Trophoblast cell (in vitro differentiated cells and primary cell): ENCODE data around the gene DGKB.

Experiments used
- DNase-seq, 2 donors: peaks; one replicate each; pipeline ENCODE4 v3.0.0-alpha.2; 2016
- H2AFZ ChIP-seq: 2 replicates; pipeline ENCODE4 v1.6.1; 2013; ENCODE audit warnings: low read length, moderate library complexity, mild to moderate bottlenecking; ENCODE audit not compliant: insufficient read depth, poor library complexity
- H2AK5ac ChIP-seq: 2 replicates; pipeline ENCODE4 v1.6.1; 2013; ENCODE audit warnings: mild to moderate bottlenecking, low read length
- H2BK120ac ChIP-seq: 2 replicates; pipeline ENCODE4 v1.6.1; 2013; ENCODE audit warnings: low read length, mild to moderate bottlenecking, moderate library complexity; ENCODE audit not compliant: insufficient read depth, poor library complexity
- H2BK12ac ChIP-seq: 2 replicates; pipeline ENCODE4 v1.6.1; 2013; ENCODE audit warnings: mild to moderate bottlenecking, low read length, moderate library complexity
- H2BK5ac ChIP-seq: 2 replicates; pipeline ENCODE4 v1.6.1; 2013; ENCODE audit warnings: low read length, low read depth, moderate library complexity, mild to moderate bottlenecking; ENCODE audit not compliant: poor library complexity
- H3K14ac ChIP-seq: 2 replicates; pipeline ENCODE4 v1.6.1; 2013; ENCODE audit warnings: mild to moderate bottlenecking, low read length
- H3K18ac ChIP-seq: 2 replicates; pipeline ENCODE4 v1.6.1; 2013; ENCODE audit warnings: mild to moderate bottlenecking, low read length
- H3K23ac ChIP-seq: 2 replicates; pipeline ENCODE4 v1.6.1; 2013; ENCODE audit warnings: low read length
- H3K27ac ChIP-seq: 2 replicates; pipeline ENCODE4 v1.5.1; 2013; ENCODE audit warnings: low read depth, mild to moderate bottlenecking, inconsistent platforms, low read length, moderate library complexity
- H3K27me3 ChIP-seq: 2 replicates; pipeline ENCODE4 v1.6.1; 2013; ENCODE audit warnings: inconsistent platforms, mild to moderate bottlenecking, low read length, moderate library complexity; ENCODE audit not compliant: insufficient read depth
- H3K36me3 ChIP-seq, 2 experiments: 1 replicate in 1 of 2; 2 replicates in 1 of 2; pipeline ENCODE4 v1.6.1; 2013; ENCODE audit warnings: low read length in 2 of 2, mild to moderate bottlenecking in 2 of 2, moderate library complexity in 1 of 2; ENCODE audit not compliant: insufficient read depth in 2 of 2, control insufficient read depth in 1 of 2
- H3K4ac ChIP-seq: 2 replicates; pipeline ENCODE4 v1.6.1; 2013; ENCODE audit warnings: low read depth, mild to moderate bottlenecking, low read length, moderate library complexity
- H3K4me1 ChIP-seq, 2 experiments: 1 replicate in 1 of 2; 2 replicates in 1 of 2; pipeline ENCODE4 v1.6.1; 2013; ENCODE audit warnings: low read length in 2 of 2, mild to moderate bottlenecking in 2 of 2, moderate library complexity in 1 of 2; ENCODE audit not compliant: insufficient read depth in 2 of 2, control insufficient read depth in 1 of 2
- H3K4me2 ChIP-seq: 2 replicates; pipeline ENCODE4 v1.6.1; 2013; ENCODE audit warnings: inconsistent platforms, mild to moderate bottlenecking, low read length, moderate library complexity
- H3K4me3 ChIP-seq: 2 replicates; pipeline ENCODE4 v1.5.1; 2013; ENCODE audit warnings: mild to moderate bottlenecking, low read depth, low read length, inconsistent platforms
- H3K79me1 ChIP-seq: one replicate; pipeline ENCODE4 v1.6.1; 2013; ENCODE audit warnings: low read length
- H3K79me2 ChIP-seq: 2 replicates; pipeline ENCODE4 v1.6.1; 2013; ENCODE audit warnings: low read length, mild to moderate bottlenecking; ENCODE audit not compliant: control insufficient read depth, insufficient read depth, poor library complexity
- H3K9ac ChIP-seq: 2 replicates; pipeline ENCODE4 v1.6.1; 2013; ENCODE audit warnings: mild to moderate bottlenecking, low read length
- H3K9me3 ChIP-seq: 2 replicates; pipeline ENCODE4 v1.6.1; 2013; ENCODE audit warnings: low read depth, mild to moderate bottlenecking, control low read depth, inconsistent platforms, low read length; ENCODE audit not compliant: insufficient read depth
- H4K12ac ChIP-seq: 2 replicates; pipeline ENCODE4 v1.6.1; 2013; ENCODE audit warnings: low read depth, mild to moderate bottlenecking, low read length, moderate library complexity
- H4K8ac ChIP-seq: 2 replicates; pipeline ENCODE4 v1.6.1; 2013; ENCODE audit warnings: low read depth, mild to moderate bottlenecking, low read length, moderate library complexity
- H4K91ac ChIP-seq: one replicate; pipeline ENCODE4 v1.6.1; 2013; ENCODE audit warnings: low read depth, mild to moderate bottlenecking, low read length, moderate library complexity
- WGBS: extraction: QIAGEN DNeasy Blood & Tissue Kit; methylation state at CpG from one replicate; pipeline ENCODE4 v1.1.7; 2013; ENCODE audit warnings: missing lambda C conversion rate; ENCODE audit not compliant: insufficient read length, insufficient coverage; ENCODE audit errors: extremely low coverage; 5-methylcytosine and 5-hydroxymethylcytosine counted together

The DGKB gene

DNA sequence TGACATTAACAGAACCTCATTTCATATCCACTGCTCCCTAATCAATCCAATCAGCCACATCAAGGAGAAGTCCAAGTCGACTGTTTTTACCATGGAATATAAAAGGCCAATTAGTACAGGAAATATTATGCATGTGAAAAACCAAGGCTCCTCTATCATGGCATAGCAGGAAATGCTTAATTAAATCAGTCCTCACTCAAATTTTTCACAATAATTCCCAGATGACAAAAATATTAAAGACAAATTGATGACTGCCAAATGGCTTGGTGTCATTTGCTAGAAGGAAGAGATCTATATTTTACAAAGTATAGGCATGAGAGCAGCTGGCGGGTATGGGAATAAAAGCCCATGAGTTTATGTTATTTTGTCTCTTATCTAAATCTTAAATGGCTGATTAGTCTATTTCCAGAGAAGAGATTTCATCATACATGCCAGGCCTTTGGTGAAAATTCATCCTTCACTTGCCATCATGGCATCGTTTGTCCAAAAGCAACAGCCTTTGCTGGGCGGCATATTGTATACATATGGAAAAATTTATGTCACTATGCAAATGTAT lies 219.6 kb downstream of the DGKB start:
- no peak for DNase-seq

GRCh38 chr7:14676896-14677295 lies 225.7 kb downstream of the DGKB start:
- DNase-seq = no peak
- H2BK5ac ChIP-seq = no peak overlapping the region
- no peak overlapping the region for H2BK120ac ChIP-seq
- H3K18ac ChIP-seq = no peak overlapping the region
- H4K91ac ChIP-seq = no peak overlapping the region
- no peak overlapping the region for H4K8ac ChIP-seq
- no peak overlapping the region for H3K14ac ChIP-seq
- H4K12ac ChIP-seq = no peak overlapping the region
- no peak overlapping the region for H2AFZ ChIP-seq
- H3K79me2 ChIP-seq = no peaks in the 10 kb centered on the region
- no peaks in the 10 kb centered on the region for H3K9me3 ChIP-seq
- no peak overlapping the region for H3K9ac ChIP-seq
- H3K23ac ChIP-seq = no peak overlapping the region
- H3K79me1 ChIP-seq = no peaks in the 10 kb centered on the region
- H3K36me3 ChIP-seq = no peaks in the 10 kb centered on the region
- H3K4me2 ChIP-seq = no peak overlapping the region
- no peaks in the 10 kb centered on the region for H3K4me1 ChIP-seq
- no peak overlapping the region for H2BK12ac ChIP-seq
- no peak overlapping the region for H3K4me3 ChIP-seq
- H3K4ac ChIP-seq = no peak overlapping the region
- no peak overlapping the region for H3K27ac ChIP-seq
- H2AK5ac ChIP-seq = no peak overlapping the region
- H3K27me3 ChIP-seq = no peaks in the 10 kb centered on the region
- no CpG with 5 or more reads among the region's 1 CpG for WGBS

More for the DNA sequence above, 219.6 kb downstream of the DGKB start:
- no peak overlapping the region for H2BK120ac ChIP-seq
- no peak overlapping the region for H4K8ac ChIP-seq
- no peak overlapping the region for H3K18ac ChIP-seq
- H3K36me3 ChIP-seq = no peaks in the 10 kb centered on the region
- H3K23ac ChIP-seq = no peak overlapping the region
- no peak overlapping the region for H4K91ac ChIP-seq
- no peaks in the 10 kb centered on the region for H3K4me1 ChIP-seq
- H3K4me3 ChIP-seq = no peak overlapping the region
- H3K27ac ChIP-seq = no peak overlapping the region
- no peak overlapping the region for H3K9ac ChIP-seq
- H2AFZ ChIP-seq = no peak overlapping the region
- no peaks in the 10 kb centered on the region for H3K79me1 ChIP-seq
- no peak overlapping the region for H2AK5ac ChIP-seq
- H3K79me2 ChIP-seq = no peaks in the 10 kb centered on the region
- no peak overlapping the region for H2BK5ac ChIP-seq
- H3K9me3 ChIP-seq = no peaks in the 10 kb centered on the region
- no peak overlapping the region for H3K4me2 ChIP-seq
- no peak overlapping the region for H3K4ac ChIP-seq
- H4K12ac ChIP-seq = no peak overlapping the region
- H2BK12ac ChIP-seq = no peak overlapping the region
- no CpG with 5 or more reads among the region's 4 CpGs for WGBS
- no peak overlapping the region for H3K14ac ChIP-seq
- H3K27me3 ChIP-seq = no peaks in the 10 kb centered on the region

DNA sequence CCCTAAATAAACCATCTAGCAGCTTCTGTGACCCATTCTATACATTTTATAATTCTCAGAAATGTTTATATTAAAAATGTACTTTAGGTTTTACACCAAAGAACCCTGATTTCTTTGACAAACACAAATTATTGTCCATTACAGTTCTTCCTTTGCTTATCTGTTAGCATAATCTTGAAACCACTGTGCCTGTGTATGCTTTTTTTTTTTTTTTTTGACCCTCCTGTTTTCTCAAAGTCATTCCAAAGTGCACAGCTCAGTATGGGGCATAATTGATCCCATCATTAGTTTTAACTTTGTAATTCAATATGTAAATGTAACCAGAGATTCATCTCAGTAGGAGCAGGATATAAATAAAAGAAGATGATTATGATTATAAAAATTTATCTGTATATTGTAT lies 229.3 kb downstream of the DGKB start:
- Histone ChIP-seq H3K9ac (no peak overlapping the region), H4K12ac (no peak overlapping the region), H2BK12ac (no peak overlapping the region), H3K79me2 (no peaks in the 10 kb centered on the region), H4K91ac (no peak overlapping the region), H3K4me3 (no peak overlapping the region), H3K27ac (no peak overlapping the region), H3K9me3 (no peaks in the 10 kb centered on the region), H3K4me1 (no peaks in the 10 kb centered on the region), H2BK5ac (no peak overlapping the region), H3K27me3 (no peaks in the 10 kb centered on the region), H3K23ac (no peak overlapping the region), H3K4ac (no peak overlapping the region), H3K79me1 (no peaks in the 10 kb centered on the region), H2AFZ (no peak overlapping the region), H2BK120ac (no peak overlapping the region), H3K18ac (no peak overlapping the region), H3K36me3 (no peaks in the 10 kb centered on the region), H4K8ac (no peak overlapping the region), H3K4me2 (no peak overlapping the region), H3K14ac (no peak overlapping the region), H2AK5ac (no peak overlapping the region)
- no peak for DNase-seq

- no peak overlapping the region for H2AFZ ChIP-seq
- no peaks in the 10 kb centered on the region for H3K36me3 ChIP-seq
- H3K9me3 ChIP-seq = no peaks in the 10 kb centered on the region
- no peak overlapping the region for H2AK5ac ChIP-seq
- no peak overlapping the region for H3K4ac ChIP-seq
- H3K9ac ChIP-seq = no peak overlapping the region
- H3K4me1 ChIP-seq = no peaks in the 10 kb centered on the region
- H3K79me1 ChIP-seq = no peaks in the 10 kb centered on the region
- H4K91ac ChIP-seq = no peak overlapping the region
- H3K4me2 ChIP-seq = no peak overlapping the region
- H4K8ac ChIP-seq = no peak overlapping the region
- no CpG with 5 or more reads among the region's 2 CpGs for WGBS
- no peak overlapping the region for H2BK5ac ChIP-seq
- H4K12ac ChIP-seq = no peak overlapping the region
- H3K27me3 ChIP-seq = no peaks in the 10 kb centered on the region
- DNase-seq = no peak
- no peak overlapping the region for H3K23ac ChIP-seq
- H2BK120ac ChIP-seq = no peak overlapping the region
- H3K18ac ChIP-seq = no peak overlapping the region
- H3K27ac ChIP-seq = no peak overlapping the region
- H3K14ac ChIP-seq = no peak overlapping the region
- no peak overlapping the region for H3K4me3 ChIP-seq
- no peak overlapping the region for H2BK12ac ChIP-seq
- no peaks in the 10 kb centered on the region for H3K79me2 ChIP-seq
These were observed 235.6 kb downstream of the DGKB start for GRCh38 chr7:14666913-14667312.
